ENCODE results near the gene GRM7. TPM values are rescaled to one million over a fixed set of nuclear protein-coding genes. Genes with fewer than 3 reads are reported as not detected.

GRM7 gene
- total RNA-seq, 1 experiment from 2014 or later, result not detected

- Histone ChIP-seq H3K9me3 (ENCODE audit: control insufficient read depth in 1 of 2, insufficient read depth in 1 of 2, low read depth in 1 of 2, low read length in 2 of 2) (no peaks in the 10 kb centered on the region), H2AFZ (ENCODE audit: low read depth, low read length, poor library complexity, severe bottlenecking) (no peak overlapping the region), H3K9ac (ENCODE audit: low read length) (no peak overlapping the region), H3K4me2 (ENCODE audit: low read length) (no peak overlapping the region), H3K79me2 (ENCODE audit: insufficient read depth, low read length) (no peaks in the 10 kb centered on the region), H3K36me3 (ENCODE audit: control insufficient read depth in 1 of 2, insufficient read depth in 2 of 2, low read length in 2 of 2) (no peaks in the 10 kb centered on the region), H4K20me1 (ENCODE audit: insufficient read depth) (no peaks in the 10 kb centered on the region), H3K4me1 (ENCODE audit: control insufficient read depth in 1 of 2, insufficient read depth in 2 of 2, low read length in 2 of 2) (no peaks in the 10 kb centered on the region), H3K9me2 (ENCODE audit: insufficient read depth) (no peaks in the 10 kb centered on the region), H3K4me3 (replicated peaks in 1 of 2; ENCODE audit: low read depth in 1 of 2, low read length in 2 of 2) (no peak overlapping the region), H3K27ac (ENCODE audit: low read depth, low read length) (no peak overlapping the region), H3K27me3 (ENCODE audit: insufficient read depth, low read length) (no peaks in the 10 kb centered on the region)
- DNase-seq (ENCODE audit: low read depth, low spot score), result no peak
- no TSS peak for BruUV-seq (replicated peaks)
- TF ChIP-seq SIN3A (IDR thresholded peaks at IDR 0.05; ENCODE audit: low read depth) (no peak), ZFX (IDR thresholded peaks at IDR 0.05) (no peak)
- RAD21 ChIA-PET (ENCODE audit: low non-redundant PET in 1 of 2, low total read pairs in 2 of 2, uncharacterized antibody in 2 of 2, unreplicated experiment in 2 of 2), result no interaction called here
- POLR2A ChIA-PET, result no interaction called here
- ATAC-seq, result no peak
- CTCF ChIA-PET, result no interaction called here
- intact Hi-C loops (cut with micrococcal nuclease), result no loop called here
Observed at GRCh38 chr3:7432610-7433009, 571.7 kb downstream of the GRM7 start.

GRCh38 chr3:7433073-7433472, 572.2 kb downstream of the GRM7 start:
- RAD21 ChIA-PET (ENCODE audit: low non-redundant PET in 1 of 2, low total read pairs in 2 of 2, uncharacterized antibody in 2 of 2, unreplicated experiment in 2 of 2), result no interaction called here

More at GRCh38 chr3:7433073-7433472, 572.2 kb downstream of the GRM7 start:
- Histone ChIP-seq H3K4me2 (ENCODE audit: low read length) (no peak overlapping the region), H3K9me3 (ENCODE audit: control insufficient read depth in 1 of 2, insufficient read depth in 1 of 2, low read depth in 1 of 2, low read length in 2 of 2) (no peaks in the 10 kb centered on the region), H3K4me3 (replicated peaks in 1 of 2; ENCODE audit: low read depth in 1 of 2, low read length in 2 of 2) (no peak overlapping the region), H2AFZ (ENCODE audit: low read depth, low read length, poor library complexity, severe bottlenecking) (no peak overlapping the region), H3K27ac (ENCODE audit: low read depth, low read length) (no peak overlapping the region), H4K20me1 (ENCODE audit: insufficient read depth) (no peaks in the 10 kb centered on the region), H3K36me3 (ENCODE audit: control insufficient read depth in 1 of 2, insufficient read depth in 2 of 2, low read length in 2 of 2) (no peaks in the 10 kb centered on the region), H3K9ac (ENCODE audit: low read length) (no peak overlapping the region), H3K79me2 (ENCODE audit: insufficient read depth, low read length) (no peaks in the 10 kb centered on the region), H3K9me2 (ENCODE audit: insufficient read depth) (no peaks in the 10 kb centered on the region), H3K4me1 (ENCODE audit: control insufficient read depth in 1 of 2, insufficient read depth in 2 of 2, low read length in 2 of 2) (no peaks in the 10 kb centered on the region), H3K27me3 (ENCODE audit: insufficient read depth, low read length) (no peaks in the 10 kb centered on the region)
- no peak for ATAC-seq
- TF ChIP-seq YY1 (IDR thresholded peaks at IDR 0.05; ENCODE audit: extremely low read depth, insufficient replicate concordance, low read depth, low read length), result no peak
- no peak for TF ChIP-seq ZBTB33 (IDR thresholded peaks at IDR 0.05; ENCODE audit: extremely low read depth, insufficient replicate concordance, low read length)
- no peak for TF ChIP-seq CTCF (IDR thresholded peaks at IDR 0.05 in 2 of 3, conservative IDR thresholded peaks at IDR 0.05 in 1 of 3; ENCODE audit: borderline replicate concordance in 1 of 3, insufficient read depth in 1 of 3, low read depth in 2 of 3, low read length in 2 of 3)
- BruUV-seq (replicated peaks), result no TSS peak
- DNase-seq (ENCODE audit: low read depth, low spot score), result no peak
- ChIA-PET CTCF (no interaction called here), POLR2A (no interaction called here)
- intact Hi-C loops (cut with micrococcal nuclease), result no loop called here
